SK-N-MC (cell line): ENCODE measurements around the gene ZNF141.
"Not testable (repeated sequence)": the region's sequence is repeated elsewhere in the genome, so short reads cannot be mapped to it uniquely, and the experiment has no call there.

Source experiments
- DNase-seq: peaks from one replicate; pipeline ENCODE4 v3.0.0-alpha.2; 2011; ENCODE audit warnings: low read depth, low spot score
- H3K27ac ChIP-seq: fragments of 200-600 bp; sonication (generic); 2 replicates; pipeline ENCODE4 v1.5.1; 2016; ENCODE audit warnings: mixed run types
- H3K36me3 ChIP-seq: fragments of 200-600 bp; sonication (generic); 2 replicates; pipeline ENCODE4 v1.6.1; 2017; ENCODE audit warnings: antibody characterized with exemption, low read length, mixed read lengths; ENCODE audit not compliant: insufficient read depth
- H3K4me3 ChIP-seq: fragments of 200-600 bp; sonication (generic); 2 replicates; pipeline ENCODE4 v1.5.1; 2016
- H3K9ac ChIP-seq: fragments of 200-600 bp; sonication (generic); 2 replicates; pipeline ENCODE4 v1.8.0; 2017; ENCODE audit warnings: mixed run types, mixed read lengths; ENCODE audit not compliant: insufficient read length
- H3K9me3 ChIP-seq: fragments of 200-600 bp; sonication (generic); 2 replicates; pipeline ENCODE4 v1.6.1; 2017; ENCODE audit warnings: low read depth, mild to moderate bottlenecking, antibody characterized with exemption, low read length, moderate library complexity, mixed read lengths
- EZH2 ChIP-seq: fragments of 200-600 bp; sonication (generic); IDR thresholded peaks from one replicate; pipeline ENCODE4 v1.6.1; 2017; ENCODE audit warnings: antibody characterized with exemption
- FOXP2 ChIP-seq: optimal IDR thresholded peaks from 2 replicates; pipeline ENCODE3; 2011; ENCODE audit warnings: mild to moderate bottlenecking, moderate library complexity; ENCODE audit not compliant: insufficient read depth; ENCODE audit errors: extremely low read length, control extremely low read depth
- POLR2AphosphoS5 ChIP-seq: IDR thresholded peaks from 2 replicates; pipeline ENCODE4 v1.6.1; 2012; ENCODE audit warnings: mild to moderate bottlenecking, low read depth, low read length, borderline replicate concordance

Gene ZNF141

GRCh38 chr4:373062-373839, 35.6 kb downstream of the ZNF141 start:
- TF ChIP-seq FOXP2 (no peak), EZH2 (no peak), POLR2AphosphoS5 (no peak)
- DNase-seq: no peak
- Histone ChIP-seq H3K9me3 (peaks cover 31% of the 10 kb centered on the region), H3K27ac (no peak overlapping the region), H3K36me3 (peaks cover 34% of the 10 kb centered on the region), H3K4me3 (no peak overlapping the region), H3K9ac (no peak overlapping the region)

- peaks cover 24% of the 10 kb centered on the region for H3K9me3 ChIP-seq
- H3K27ac ChIP-seq: no peak overlapping the region
- H3K9ac ChIP-seq: no peak overlapping the region
- peaks cover 34% of the 10 kb centered on the region for H3K36me3 ChIP-seq
- no peak for DNase-seq
- TF ChIP-seq EZH2: no peak
- no peak for TF ChIP-seq FOXP2
- TF ChIP-seq POLR2AphosphoS5: no peak
- no peak overlapping the region for H3K4me3 ChIP-seq
Measured at GRCh38 chr4:374298-375160, 36.9 kb downstream of the ZNF141 start.

- DNase-seq: no peak
- Histone ChIP-seq H3K27ac (no peak overlapping the region), H3K4me3 (no peak overlapping the region), H3K9ac (no peak overlapping the region), H3K36me3 (no peaks in the 10 kb centered on the region), H3K9me3 (no peaks in the 10 kb centered on the region)
- TF ChIP-seq POLR2AphosphoS5 (no peak), EZH2 (no peak), FOXP2 (no peak)
Measured at GRCh38 chr4:384311-385010, 46.8 kb downstream of the ZNF141 start.

GRCh38 chr4:385934-386707, 48.5 kb downstream of the ZNF141 start:
- H3K9ac ChIP-seq: no peak overlapping the region
- DNase-seq: no peak
- H3K36me3 ChIP-seq: no peaks in the 10 kb centered on the region
- TF ChIP-seq POLR2AphosphoS5: no peak
- TF ChIP-seq EZH2: no peak
- TF ChIP-seq FOXP2: no peak
- H3K4me3 ChIP-seq: no peak overlapping the region
- H3K27ac ChIP-seq: no peak overlapping the region
- H3K9me3 ChIP-seq: no peaks in the 10 kb centered on the region

GRCh38 chr4:386708-387105, 49.1 kb downstream of the ZNF141 start:
- Histone ChIP-seq H3K36me3 (no peaks in the 10 kb centered on the region), H3K9ac (no peak overlapping the region), H3K9me3 (no peaks in the 10 kb centered on the region), H3K27ac (no peak overlapping the region), H3K4me3 (no peak overlapping the region)
- no peak for TF ChIP-seq POLR2AphosphoS5
- TF ChIP-seq EZH2: no peak
- no peak for TF ChIP-seq FOXP2
- DNase-seq: no peak

- TF ChIP-seq EZH2 (no peak), FOXP2 (no peak), POLR2AphosphoS5 (no peak)
- no peak for DNase-seq
- Histone ChIP-seq H3K4me3 (no peak overlapping the region), H3K9me3 (no peaks in the 10 kb centered on the region), H3K9ac (no peak overlapping the region), H3K36me3 (no peaks in the 10 kb centered on the region), H3K27ac (no peak overlapping the region)
Measured at GRCh38 chr4:404006-404405, 66.4 kb downstream of the ZNF141 start.

- not testable (repeated sequence) for H3K27ac ChIP-seq, H3K36me3 ChIP-seq, H3K9me3 ChIP-seq, H3K4me3 ChIP-seq, DNase-seq, H3K9ac ChIP-seq
Measured at GRCh38 chr4:408321-408720, 70.7 kb downstream of the ZNF141 start.
